Measurements from ENCODE around the gene PCED1B. TPM values are rescaled to one million over a fixed set of nuclear protein-coding genes. Genes with fewer than 3 reads are reported as not detected.

PCED1B gene
- total RNA-seq, 1 donor from 2014 or later, result 6.9 TPM

GRCh38 chr12:47099610-47100009, 20.2 kb downstream of the PCED1B start:
- no peaks in the 10 kb centered on the region for H3K9me3 ChIP-seq
- no peaks in the 10 kb centered on the region for H3K27me3 ChIP-seq
- no peak overlapping the region for H3K27ac ChIP-seq
- H3K4me3 ChIP-seq, result no peak overlapping the region
- no peak for DNase-seq (ENCODE audit: extremely low spot score in 2 of 2)
- H3K4me1 ChIP-seq, result peaks cover 13% of the 10 kb centered on the region
- intact Hi-C loops (cut with DNase I), result no loop called here
- H3K36me3 ChIP-seq, result no peaks in the 10 kb centered on the region
- no peak for TF ChIP-seq CTCF (IDR thresholded peaks at IDR 0.05)
- TF ChIP-seq POLR2AphosphoS5 (IDR thresholded peaks at IDR 0.05; ENCODE audit: insufficient read depth in 1 of 2, low read depth in 1 of 2), result no peak
- TF ChIP-seq POLR2A (IDR thresholded peaks at IDR 0.05), result no peak

- TF ChIP-seq POLR2AphosphoS5 (IDR thresholded peaks at IDR 0.05; ENCODE audit: insufficient read depth in 1 of 2, low read depth in 1 of 2) (no peak), POLR2A (IDR thresholded peaks at IDR 0.05) (no peak), CTCF (IDR thresholded peaks at IDR 0.05) (no peak)
- no peaks in the 10 kb centered on the region for H3K9me3 ChIP-seq
- no peak overlapping the region for H3K27ac ChIP-seq
- peaks cover 13% of the 10 kb centered on the region for H3K4me1 ChIP-seq
- no peak overlapping the region for H3K4me3 ChIP-seq
- intact Hi-C loops (cut with DNase I), result no loop called here
- no peaks in the 10 kb centered on the region for H3K27me3 ChIP-seq
- no peaks in the 10 kb centered on the region for H3K36me3 ChIP-seq
- no peak for DNase-seq (ENCODE audit: extremely low spot score in 2 of 2)
Measured at GRCh38 chr12:47100160-47100559, 20.7 kb downstream of the PCED1B start.

- H3K9me3 ChIP-seq, result no peaks in the 10 kb centered on the region
- intact Hi-C loops (cut with DNase I), result no loop called here
- DNase-seq (ENCODE audit: extremely low spot score in 2 of 2), result no peak
- TF ChIP-seq CTCF (IDR thresholded peaks at IDR 0.05) (no peak), POLR2A (IDR thresholded peaks at IDR 0.05) (no peak), POLR2AphosphoS5 (IDR thresholded peaks at IDR 0.05; ENCODE audit: insufficient read depth in 1 of 2, low read depth in 1 of 2) (no peak)
- no peaks in the 10 kb centered on the region for H3K36me3 ChIP-seq
- no peak overlapping the region for H3K4me3 ChIP-seq
- peak overlapping the region; percentile 41 for H3K27ac ChIP-seq
- peaks cover 7% of the 10 kb centered on the region for H3K4me1 ChIP-seq
- no peaks in the 10 kb centered on the region for H3K27me3 ChIP-seq
Measured at GRCh38 chr12:47102406-47102805, 23.0 kb downstream of the PCED1B start.

GRCh38 chr12:47102845-47103651, 23.6 kb downstream of the PCED1B start:
- H3K4me3 ChIP-seq, result no peak overlapping the region
- TF ChIP-seq POLR2A (IDR thresholded peaks at IDR 0.05) (no peak), POLR2AphosphoS5 (IDR thresholded peaks at IDR 0.05; ENCODE audit: insufficient read depth in 1 of 2, low read depth in 1 of 2) (peak; percentile 74 to 76)
- H3K9me3 ChIP-seq, result no peaks in the 10 kb centered on the region
- no peaks in the 10 kb centered on the region for H3K36me3 ChIP-seq
- DNase-seq (ENCODE audit: extremely low spot score in 2 of 2), result no peak
- H3K27me3 ChIP-seq, result no peaks in the 10 kb centered on the region
- peak overlapping the region; percentile 41 for H3K27ac ChIP-seq
- H3K4me1 ChIP-seq, result peaks cover under 1% of the 10 kb centered on the region
- intact Hi-C loops (cut with DNase I), result no loop called here

GRCh38 chr12:47105914-47106674, 26.7 kb downstream of the PCED1B start:
- Histone ChIP-seq H3K9me3 (no peaks in the 10 kb centered on the region), H3K36me3 (no peaks in the 10 kb centered on the region), H3K27me3 (no peaks in the 10 kb centered on the region), H3K4me3 (no peak overlapping the region), H3K4me1 (no peaks in the 10 kb centered on the region), H3K27ac (no peak overlapping the region)
- no peak for DNase-seq (ENCODE audit: extremely low spot score in 2 of 2)
- no peak for TF ChIP-seq POLR2A (IDR thresholded peaks at IDR 0.05)
- no peak for TF ChIP-seq POLR2AphosphoS5 (IDR thresholded peaks at IDR 0.05; ENCODE audit: insufficient read depth in 1 of 2, low read depth in 1 of 2)
- TF ChIP-seq CTCF (IDR thresholded peaks at IDR 0.05), result no peak
- intact Hi-C loops (cut with DNase I), result no loop called here
